GM23338 (cell line): Measurements from ENCODE around the gene CERS2.

ENCODE experiments used
- CTCF ChIP-seq, 2 experiments: fragments of 200-600 bp in 1 of 2; sonication (generic) in 1 of 2; conservative IDR thresholded peaks; 2 replicates each; pipeline versions ENCODE4 v1.5.1 to v1.6.1; 2016 to 2017; ENCODE audit warnings: antibody characterized with exemption in 2 of 2, low read depth in 2 of 2, mild to moderate bottlenecking in 2 of 2, moderate library complexity in 1 of 2
- ETS1 ChIP-seq: IDR thresholded peaks from 2 replicates; pipeline ENCODE4 v1.6.1; 2016; ENCODE audit warnings: antibody characterized with exemption
- EZH2phosphoT487 ChIP-seq: fragments of 200-600 bp; sonication (generic); IDR thresholded peaks from one replicate; pipeline ENCODE4 v1.8.1; 2018; ENCODE audit warnings: antibody characterized with exemption; ENCODE audit not compliant: unreplicated experiment
- REST ChIP-seq: IDR thresholded peaks from one replicate; pipeline ENCODE4 v1.6.1; 2018; ENCODE audit warnings: antibody characterized with exemption; ENCODE audit not compliant: unreplicated experiment

- no peak for TF ChIP-seq REST
- TF ChIP-seq CTCF (conservative IDR thresholded peaks at IDR 0.05; ENCODE audit: low read depth in 2 of 2) = no peak
- TF ChIP-seq EZH2phosphoT487 = no peak
- no peak for TF ChIP-seq ETS1
Measured at GRCh38 chr1:150931773-150932172, 42.9 kb downstream of the CERS2 start.
